Tibial artery (tissue), 4 donors: ENCODE data around the gene RPL21.

ENCODE experiments used
- DNase-seq, 2 donors: peaks; one replicate each; pipeline ENCODE4 v3.0.0-alpha.2; 2019
- H3K27ac ChIP-seq, 2 donors: fragments of 200-600 bp; sonication (generic) in 1 of 2; 1 replicate in 1 of 2; 2 replicates in 1 of 2; pipeline ENCODE4 v1.5.1; 2018 to 2019; ENCODE audit warnings: mild to moderate bottlenecking in 1 of 2
- H3K27me3 ChIP-seq, 2 donors: fragments of 200-600 bp; sonication (generic) in 1 of 2; one replicate each; pipeline versions ENCODE4 v1.5.1 to v1.6.0; 2016 to 2019
- H3K36me3 ChIP-seq, 3 donors: fragments of 200-600 bp; sonication (generic) in 2 of 3; one replicate each; pipeline ENCODE4 v1.5.1; 2016 to 2019; ENCODE audit warnings: mild to moderate bottlenecking in 2 of 3
- H3K4me1 ChIP-seq, 4 donors: fragments of 200-600 bp; sonication (generic) in 2 of 4; 1 replicate in 3 of 4; 2 replicates in 1 of 4; pipeline ENCODE4 v1.5.1; 2016 to 2019
- H3K4me3 ChIP-seq, 2 donors: fragments of 200-600 bp; sonication (generic) in 1 of 2; 1 replicate in 1 of 2; 2 replicates in 1 of 2; pipeline ENCODE4 v1.5.1; 2018 to 2019; ENCODE audit warnings: mild to moderate bottlenecking in 2 of 2
- H3K9me3 ChIP-seq, 3 donors: fragments of 200-600 bp; sonication (generic) in 1 of 3; one replicate each; pipeline ENCODE4 v1.5.1; 2016 to 2019
- CTCF ChIP-seq, 2 experiments: fragments of 200-600 bp in 1 of 2; fragments of 450-650 bp in 1 of 2; IDR thresholded peaks; one replicate each; pipeline ENCODE4 v1.5.1; 2017 to 2019; ENCODE audit warnings: antibody characterized with exemption in 2 of 2, mild to moderate bottlenecking in 1 of 2, moderate library complexity in 1 of 2
- intact Hi-C: fragments of 100-400 bp; cut with DNase I; formaldehyde crosslinking; loops from one replicate; pipeline ENCODE4 v1.15.0; 2023; ENCODE audit warnings: low total_unique reads

RPL21 gene

GRCh38 chr13:27293076-27293691, 41.8 kb downstream of the RPL21 start:
- no peaks in the 10 kb centered on the region for H3K36me3 ChIP-seq
- intact Hi-C loops, result no loop called here
- DNase-seq, result no peak
- no peaks in the 10 kb centered on the region for H3K9me3 ChIP-seq
- H3K27ac ChIP-seq, result no peak overlapping the region
- peaks cover 0 to 2% of the 10 kb centered on the region in 2 donors for H3K27me3 ChIP-seq
- H3K4me3 ChIP-seq, result no peak overlapping the region
- no peak for TF ChIP-seq CTCF (IDR thresholded peaks at IDR 0.05)
- H3K4me1 ChIP-seq, result peaks cover 0 to 21% (median 10%) of the 10 kb centered on the region in 4 donors

GRCh38 chr13:27293873-27294515, 42.6 kb downstream of the RPL21 start:
- no peak for TF ChIP-seq CTCF (IDR thresholded peaks at IDR 0.05)
- no peak overlapping the region for H3K27ac ChIP-seq
- no peak for DNase-seq
- H3K4me3 ChIP-seq, result no peak overlapping the region
- no peaks in the 10 kb centered on the region for H3K36me3 ChIP-seq
- intact Hi-C loops, result no loop called here
- H3K27me3 ChIP-seq, result peaks cover 0 to 2% of the 10 kb centered on the region in 2 donors
- H3K9me3 ChIP-seq, result no peaks in the 10 kb centered on the region
- H3K4me1 ChIP-seq, result peaks cover 0 to 18% (median 10%) of the 10 kb centered on the region in 4 donors

- intact Hi-C loops, result no loop called here
- Histone ChIP-seq H3K9me3 (no peaks in the 10 kb centered on the region), H3K36me3 (no peaks in the 10 kb centered on the region), H3K4me1 (peaks cover 0 to 7% (median 3%) of the 10 kb centered on the region in 4 donors), H3K4me3 (no peak overlapping the region), H3K27me3 (peaks cover 0 to 2% of the 10 kb centered on the region in 2 donors), H3K27ac (no peak overlapping the region)
- no peak for TF ChIP-seq CTCF (IDR thresholded peaks at IDR 0.05)
- no peak for DNase-seq
These were observed 43.7 kb downstream of the RPL21 start for GRCh38 chr13:27295096-27295495.

DNA sequence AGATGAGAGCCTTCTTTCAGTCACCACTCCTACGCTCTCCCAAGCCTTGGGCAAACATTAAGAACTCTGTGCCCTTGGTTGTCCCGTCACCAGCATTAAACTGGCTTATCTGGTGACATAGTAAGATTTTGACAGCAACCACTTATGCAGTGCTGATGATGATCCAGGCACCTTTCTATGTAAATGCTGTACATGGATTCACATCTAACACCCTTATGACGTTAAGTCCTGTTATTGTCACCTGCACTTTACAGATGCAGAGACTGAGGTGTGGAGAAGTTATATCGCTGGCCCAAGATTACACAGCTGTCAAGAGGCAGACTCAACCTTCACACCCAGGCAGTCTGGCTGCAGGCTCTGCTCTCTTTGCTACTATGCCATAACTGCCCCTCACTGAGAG, 44.3 kb downstream of the RPL21 start:
- H3K27ac ChIP-seq, result no peak overlapping the region
- intact Hi-C loops, result no loop called here
- peaks cover 0 to 2% of the 10 kb centered on the region in 2 donors for H3K27me3 ChIP-seq
- no peaks in the 10 kb centered on the region for H3K36me3 ChIP-seq
- no peak for TF ChIP-seq CTCF (IDR thresholded peaks at IDR 0.05)
- DNase-seq, result no peak
- H3K9me3 ChIP-seq, result no peaks in the 10 kb centered on the region
- peaks cover 0 to 1% (median 0%) of the 10 kb centered on the region in 4 donors for H3K4me1 ChIP-seq
- no peak overlapping the region for H3K4me3 ChIP-seq

- no peak for DNase-seq
- no peaks in the 10 kb centered on the region for H3K9me3 ChIP-seq
These were observed 45.1 kb downstream of the RPL21 start for GRCh38 chr13:27296496-27296895.

More at GRCh38 chr13:27296496-27296895, 45.1 kb downstream of the RPL21 start:
- Histone ChIP-seq H3K4me1 (no peaks in the 10 kb centered on the region), H3K4me3 (no peak overlapping the region), H3K36me3 (no peaks in the 10 kb centered on the region), H3K27ac (no peak overlapping the region), H3K27me3 (peaks cover 0 to 2% of the 10 kb centered on the region in 2 donors)
- TF ChIP-seq CTCF (IDR thresholded peaks at IDR 0.05), result no peak
- intact Hi-C loops, result no loop called here
